Endodermal cell (in vitro differentiated cells): ENCODE measurements around the gene AJAP1. TPM values are rescaled to one million over a fixed set of nuclear protein-coding genes. Genes with fewer than 3 reads are reported as not detected.

Source experiments
- DNase-seq: peaks from one replicate; pipeline ENCODE4 v3.0.0-alpha.2; 2017
- H3K27ac ChIP-seq: 2 replicates; pipeline ENCODE4 v1.5.1; 2013; ENCODE audit warnings: mild to moderate bottlenecking, low read depth, low read length, moderate library complexity
- H3K27me3 ChIP-seq: 2 replicates; pipeline ENCODE4 v1.6.1; 2013; ENCODE audit warnings: mild to moderate bottlenecking, low read length, moderate library complexity; ENCODE audit not compliant: insufficient read depth, control insufficient read depth, poor library complexity, severe bottlenecking
- H3K36me3 ChIP-seq: 2 replicates; pipeline ENCODE4 v1.7.0; 2013; ENCODE audit warnings: mild to moderate bottlenecking, low read length, moderate library complexity; ENCODE audit not compliant: control insufficient read depth, insufficient read depth
- H3K4me1 ChIP-seq: one replicate; pipeline ENCODE4 v1.7.0; 2013; ENCODE audit warnings: low read length; ENCODE audit not compliant: control insufficient read depth, insufficient read depth
- H3K4me3 ChIP-seq: 2 replicates; pipeline ENCODE4 v1.5.1; 2013; ENCODE audit warnings: mild to moderate bottlenecking, low read length, moderate library complexity
- H3K9ac ChIP-seq: 2 replicates; pipeline ENCODE4 v1.6.1; 2013; ENCODE audit warnings: mild to moderate bottlenecking, low read length, moderate library complexity; ENCODE audit not compliant: poor library complexity, severe bottlenecking; ENCODE audit errors: extremely low read depth
- H3K9me3 ChIP-seq: 2 replicates; pipeline ENCODE4 v1.6.1; 2013; ENCODE audit warnings: mild to moderate bottlenecking, low read length, moderate library complexity; ENCODE audit not compliant: control insufficient read depth
- H3K27ac Mint-ChIP-seq: 2 replicates; pipeline ENCODE4 v1.8.0; 2020; ENCODE audit warnings: mixed read lengths
- H3K27me3 Mint-ChIP-seq: 2 replicates; pipeline ENCODE4 v1.8.0; 2021; ENCODE audit warnings: mild to moderate bottlenecking, mixed read lengths; ENCODE audit not compliant: insufficient read depth
- H3K36me3 Mint-ChIP-seq: 2 replicates; pipeline ENCODE4 v1.8.0; 2020; ENCODE audit warnings: low read depth, mixed read lengths
- H3K4me1 Mint-ChIP-seq: 2 replicates; pipeline ENCODE4 v1.8.0; 2020; ENCODE audit warnings: mixed read lengths
- H3K4me3 Mint-ChIP-seq: 2 replicates; pipeline ENCODE4 v1.8.0; 2020; ENCODE audit warnings: mild to moderate bottlenecking, moderate library complexity, mixed read lengths
- H3K9me3 Mint-ChIP-seq: 2 replicates; pipeline ENCODE4 v1.8.0; 2020; ENCODE audit warnings: mild to moderate bottlenecking, mixed read lengths
- CTCF ChIP-seq: fragments of 200-600 bp; sonication (generic); conservative IDR thresholded peaks from 2 replicates; pipeline ENCODE4 v1.5.0; 2021; ENCODE audit warnings: antibody characterized with exemption, mild to moderate bottlenecking
- WGBS, 2 experiments: methylation state at CpG; one replicate each; pipeline versions ENCODE4 v1.1.5 to v1.1.7; 2013; ENCODE audit warnings: missing lambda C conversion rate in 2 of 2, mixed read lengths in 1 of 2; ENCODE audit not compliant: insufficient coverage in 1 of 2, insufficient read length in 1 of 2; 5-methylcytosine and 5-hydroxymethylcytosine counted together
- total RNA-seq, 2 donors: library from RNA; stranded (reverse); fragmentation: NEBNext Ultra II Directional in 1 of 2; extraction: Animal tissue kit (Norgen Biotek cat#: 25700) in 1 of 2; gene quantifications; 2 replicates in 1 of 2; 3 replicates in 1 of 2; pipeline ENCODE4 v1.2.1, GENCODE V29; 2021

Gene AJAP1
- total RNA-seq, 2 donors from 2014 or later = 19.4 to 22.1 TPM

GRCh38 chr1:4700801-4701200 is 46.4 kb downstream of the AJAP1 start:
- peaks cover 19% of the 10 kb centered on the region for H3K27me3 Mint-ChIP-seq
- H3K27me3 ChIP-seq = no peaks in the 10 kb centered on the region
- H3K4me3 ChIP-seq = no peak overlapping the region
- H3K36me3 Mint-ChIP-seq = peaks cover 13% of the 10 kb centered on the region
- peaks cover 10% of the 10 kb centered on the region for H3K4me1 Mint-ChIP-seq
- H3K4me3 Mint-ChIP-seq = no peak overlapping the region
- DNase-seq = no peak
- no peak overlapping the region for H3K9ac ChIP-seq
- WGBS, 2 experiments = 85 to 91% methylated on average over 4 to 13 of the region's 13 CpGs
- no peak for TF ChIP-seq CTCF
- H3K36me3 ChIP-seq = peaks cover 21% of the 10 kb centered on the region
- no peaks in the 10 kb centered on the region for H3K9me3 ChIP-seq
- no peak overlapping the region for H3K27ac Mint-ChIP-seq
- H3K4me1 ChIP-seq = no peaks in the 10 kb centered on the region
- no peak overlapping the region for H3K27ac ChIP-seq
- H3K9me3 Mint-ChIP-seq = no peaks in the 10 kb centered on the region

- peaks cover 13% of the 10 kb centered on the region for H3K36me3 Mint-ChIP-seq
- H3K27ac Mint-ChIP-seq = no peak overlapping the region
Observed at GRCh38 chr1:4701276-4701675, 46.9 kb downstream of the AJAP1 start.

GRCh38 chr1:4702464-4702863 is 48.1 kb downstream of the AJAP1 start:
- no peak overlapping the region for H3K27ac ChIP-seq
- no peaks in the 10 kb centered on the region for H3K27me3 ChIP-seq
- Mint-ChIP-seq H3K9me3 (no peaks in the 10 kb centered on the region), H3K36me3 (peaks cover 13% of the 10 kb centered on the region), H3K27ac (no peak overlapping the region), H3K4me1 (peaks cover 10% of the 10 kb centered on the region), H3K4me3 (no peak overlapping the region), H3K27me3 (peaks cover 24% of the 10 kb centered on the region)
- no peaks in the 10 kb centered on the region for H3K9me3 ChIP-seq
- no peak for DNase-seq
- no peak overlapping the region for H3K9ac ChIP-seq
- H3K4me3 ChIP-seq = no peak overlapping the region
- no peak for TF ChIP-seq CTCF
- WGBS, 2 experiments = 94 to 96% methylated on average over 6 to 12 of the region's 12 CpGs
- peaks cover 20% of the 10 kb centered on the region for H3K36me3 ChIP-seq
- H3K4me1 ChIP-seq = no peaks in the 10 kb centered on the region

More at GRCh38 chr1:4701276-4701675, 46.9 kb downstream of the AJAP1 start:
- Histone ChIP-seq H3K9me3 (no peaks in the 10 kb centered on the region), H3K4me3 (no peak overlapping the region), H3K9ac (no peak overlapping the region), H3K36me3 (peaks cover 25% of the 10 kb centered on the region), H3K27me3 (no peaks in the 10 kb centered on the region), H3K4me1 (no peaks in the 10 kb centered on the region), H3K27ac (no peak overlapping the region)
- no peak for TF ChIP-seq CTCF
- Mint-ChIP-seq H3K9me3 (no peaks in the 10 kb centered on the region), H3K4me1 (peaks cover 10% of the 10 kb centered on the region), H3K27me3 (peaks cover 19% of the 10 kb centered on the region), H3K4me3 (no peak overlapping the region)
- WGBS, 2 experiments = 91 to 98% methylated on average over 9 of the region's 9 CpGs
- no peak for DNase-seq
